ENCODE data around the gene IZUMO4. TPM values are rescaled to one million over a fixed set of nuclear protein-coding genes. Genes with fewer than 3 reads are reported as not detected.

IZUMO4 gene
- total and polyA plus RNA-seq, 2 donors (not counting 1 experiment from before 2014, with no cell fraction given) = 34.8 to 93.9 TPM

DNA sequence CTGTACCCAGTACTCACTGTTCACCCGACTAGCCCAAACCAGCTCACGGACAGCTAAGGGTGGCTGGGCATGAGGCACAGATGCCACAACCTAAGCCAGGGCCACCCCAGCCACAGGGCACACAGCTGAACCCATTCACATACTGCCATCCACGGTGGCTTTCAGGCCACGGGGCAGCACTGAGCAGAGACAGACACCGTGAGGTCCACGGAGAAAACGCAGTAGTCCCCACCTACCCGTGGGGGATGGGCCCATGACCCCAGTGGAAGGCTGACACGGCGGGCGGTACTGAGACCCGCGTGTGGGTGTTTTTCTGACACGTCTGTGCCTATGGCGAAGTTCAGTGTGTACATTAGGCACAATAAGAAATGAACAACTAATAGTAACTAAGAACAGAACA lies 25.5 kb downstream of the IZUMO4 start:
- ATAC-seq (ENCODE audit: low read depth) = no peak
- Histone ChIP-seq H3K9me3 (ENCODE audit: control extremely low read depth in 1 of 3, control insufficient read depth in 2 of 3, insufficient read depth in 1 of 3, low read length in 2 of 3) (no peaks in the 10 kb centered on the region), H2AFZ (ENCODE audit: insufficient read depth, low read depth, low read length, poor library complexity, severe bottlenecking) (no peak overlapping the region), H3K4me3 (ENCODE audit: control extremely low read depth in 1 of 5, extremely low read depth in 1 of 5, insufficient read depth in 1 of 5, low read depth in 2 of 5, low read length in 4 of 5) (no peak overlapping the region), H3K79me2 (ENCODE audit: control insufficient read depth, insufficient read depth, low read length) (peaks cover 28% of the 10 kb centered on the region), H3K27me3 (replicated peaks in 1 of 4; ENCODE audit: control extremely low read depth in 1 of 4, control insufficient read depth in 3 of 4, insufficient read depth in 4 of 4, low read length in 3 of 4) (no peaks in the 10 kb centered on the region), H3K36me3 (replicated peaks in 1 of 2; ENCODE audit: control extremely low read depth in 1 of 2, control insufficient read depth in 1 of 2, extremely low read depth in 1 of 2, insufficient read depth in 2 of 2, low read length in 1 of 2) (peaks cover 0 to 74% of the 10 kb centered on the region in 2 experiments), H3K4me2 (replicated peaks; ENCODE audit: low read depth, low read length, poor library complexity, severe bottlenecking) (no peak overlapping the region), H4K20me1 (ENCODE audit: control insufficient read depth, insufficient read depth, low read length, poor library complexity, severe bottlenecking) (peaks cover 49% of the 10 kb centered on the region), H3K27ac (ENCODE audit: low read length in 2 of 2) (no peak overlapping the region), H3K4me1 (ENCODE audit: control insufficient read depth in 2 of 2, insufficient read depth in 2 of 2, low read length in 2 of 2) (no peaks in the 10 kb centered on the region), H3K9ac (ENCODE audit: low read length) (no peak overlapping the region)
- intact Hi-C loops (cut with micrococcal nuclease) = no loop called here
- 100% methylated on average over 8 of the region's 15 CpGs for WGBS (ENCODE audit: insufficient coverage)
- TF ChIP-seq EZH2 (IDR thresholded peaks at IDR 0.05; ENCODE audit: borderline replicate concordance, insufficient read depth, low read depth, low read length, poor library complexity, severe bottlenecking) = no peak
- TF ChIP-seq, protein P1, sequence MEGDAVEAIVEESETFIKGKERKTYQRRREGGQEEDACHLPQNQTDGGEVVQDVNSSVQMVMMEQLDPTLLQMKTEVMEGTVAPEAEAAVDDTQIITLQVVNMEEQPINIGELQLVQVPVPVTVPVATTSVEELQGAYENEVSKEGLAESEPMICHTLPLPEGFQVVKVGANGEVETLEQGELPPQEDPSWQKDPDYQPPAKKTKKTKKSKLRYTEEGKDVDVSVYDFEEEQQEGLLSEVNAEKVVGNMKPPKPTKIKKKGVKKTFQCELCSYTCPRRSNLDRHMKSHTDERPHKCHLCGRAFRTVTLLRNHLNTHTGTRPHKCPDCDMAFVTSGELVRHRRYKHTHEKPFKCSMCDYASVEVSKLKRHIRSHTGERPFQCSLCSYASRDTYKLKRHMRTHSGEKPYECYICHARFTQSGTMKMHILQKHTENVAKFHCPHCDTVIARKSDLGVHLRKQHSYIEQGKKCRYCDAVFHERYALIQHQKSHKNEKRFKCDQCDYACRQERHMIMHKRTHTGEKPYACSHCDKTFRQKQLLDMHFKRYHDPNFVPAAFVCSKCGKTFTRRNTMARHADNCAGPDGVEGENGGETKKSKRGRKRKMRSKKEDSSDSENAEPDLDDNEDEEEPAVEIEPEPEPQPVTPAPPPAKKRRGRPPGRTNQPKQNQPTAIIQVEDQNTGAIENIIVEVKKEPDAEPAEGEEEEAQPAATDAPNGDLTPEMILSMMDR (IDR thresholded peaks at IDR 0.05) = no peak
- H3K27me3 Mint-ChIP-seq = no peaks in the 10 kb centered on the region
- H3K27ac Mint-ChIP-seq = no peak overlapping the region
- no peaks in the 10 kb centered on the region for H3K4me1 Mint-ChIP-seq
- ChIA-PET POLR2A (no interaction called here), CTCF (no interaction called here)
- no peak overlapping the region for H3K4me3 Mint-ChIP-seq
- no peak for DNase-seq
- H3K9me3 Mint-ChIP-seq (ENCODE audit: insufficient read depth) = no peaks in the 10 kb centered on the region

DNA sequence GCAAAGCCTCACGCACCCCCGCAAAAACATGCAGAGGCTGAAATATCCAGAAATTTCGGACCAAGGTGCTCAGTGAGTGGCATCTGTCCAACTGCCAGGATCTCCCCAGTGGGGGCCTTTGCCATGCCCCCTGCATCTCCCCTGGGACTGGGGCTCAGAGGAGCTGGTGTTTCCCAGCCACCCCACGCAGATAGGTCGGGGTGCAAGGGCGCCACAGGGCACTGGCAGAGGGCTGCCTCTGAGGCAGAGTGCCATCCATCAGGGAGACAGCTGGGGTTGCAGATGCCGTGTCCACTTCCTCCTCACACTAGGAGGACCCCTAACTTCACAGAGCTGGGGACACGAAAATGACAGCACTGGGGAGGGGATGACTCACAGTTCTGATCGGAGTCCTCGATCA lies 26.3 kb downstream of the IZUMO4 start:
- Histone ChIP-seq H3K9ac (ENCODE audit: low read length) (no peak overlapping the region), H3K4me1 (ENCODE audit: control insufficient read depth in 2 of 2, insufficient read depth in 2 of 2, low read length in 2 of 2) (no peaks in the 10 kb centered on the region), H4K20me1 (ENCODE audit: control insufficient read depth, insufficient read depth, low read length, poor library complexity, severe bottlenecking) (peaks cover 48% of the 10 kb centered on the region), H2AFZ (ENCODE audit: insufficient read depth, low read depth, low read length, poor library complexity, severe bottlenecking) (no peak overlapping the region), H3K27me3 (replicated peaks in 1 of 4; ENCODE audit: control extremely low read depth in 1 of 4, control insufficient read depth in 3 of 4, insufficient read depth in 4 of 4, low read length in 3 of 4) (no peaks in the 10 kb centered on the region), H3K27ac (ENCODE audit: low read length in 2 of 2) (no peak overlapping the region), H3K9me3 (ENCODE audit: control extremely low read depth in 1 of 3, control insufficient read depth in 2 of 3, insufficient read depth in 1 of 3, low read length in 2 of 3) (no peaks in the 10 kb centered on the region), H3K36me3 (replicated peaks in 1 of 2; ENCODE audit: control extremely low read depth in 1 of 2, control insufficient read depth in 1 of 2, extremely low read depth in 1 of 2, insufficient read depth in 2 of 2, low read length in 1 of 2) (peaks cover 0 to 72% of the 10 kb centered on the region in 2 experiments), H3K4me2 (replicated peaks; ENCODE audit: low read depth, low read length, poor library complexity, severe bottlenecking) (no peak overlapping the region), H3K79me2 (ENCODE audit: control insufficient read depth, insufficient read depth, low read length) (peaks cover 22% of the 10 kb centered on the region), H3K4me3 (ENCODE audit: control extremely low read depth in 1 of 5, extremely low read depth in 1 of 5, insufficient read depth in 1 of 5, low read depth in 2 of 5, low read length in 4 of 5) (no peak overlapping the region)
- no peaks in the 10 kb centered on the region for H3K27me3 Mint-ChIP-seq
- CTCF ChIA-PET = no interaction called here
- H3K4me1 Mint-ChIP-seq = no peaks in the 10 kb centered on the region
- TF ChIP-seq, protein P1 (IDR thresholded peaks at IDR 0.05) = no peak
- no peak for TF ChIP-seq EZH2 (IDR thresholded peaks at IDR 0.05; ENCODE audit: borderline replicate concordance, insufficient read depth, low read depth, low read length, poor library complexity, severe bottlenecking)
- POLR2A ChIA-PET = no interaction called here
- no peak overlapping the region for H3K4me3 Mint-ChIP-seq
- H3K27ac Mint-ChIP-seq = no peak overlapping the region
- 100% methylated on average over 3 of the region's 10 CpGs for WGBS (ENCODE audit: insufficient coverage)
- intact Hi-C loops (cut with micrococcal nuclease) = no loop called here
- ATAC-seq (ENCODE audit: low read depth) (no peak), DNase-seq (no peak)
- H3K9me3 Mint-ChIP-seq (ENCODE audit: insufficient read depth) = no peaks in the 10 kb centered on the region

All from B cell (primary cell).